Measurements from ENCODE around the gene PRDM2. TPM values are rescaled to one million over a fixed set of nuclear protein-coding genes. Genes with fewer than 3 reads are reported as not detected.

Gene PRDM2
- total RNA-seq, 4 donors from 2014 or later, result 54.4 to 99.1 (median 63.1) TPM

DNA sequence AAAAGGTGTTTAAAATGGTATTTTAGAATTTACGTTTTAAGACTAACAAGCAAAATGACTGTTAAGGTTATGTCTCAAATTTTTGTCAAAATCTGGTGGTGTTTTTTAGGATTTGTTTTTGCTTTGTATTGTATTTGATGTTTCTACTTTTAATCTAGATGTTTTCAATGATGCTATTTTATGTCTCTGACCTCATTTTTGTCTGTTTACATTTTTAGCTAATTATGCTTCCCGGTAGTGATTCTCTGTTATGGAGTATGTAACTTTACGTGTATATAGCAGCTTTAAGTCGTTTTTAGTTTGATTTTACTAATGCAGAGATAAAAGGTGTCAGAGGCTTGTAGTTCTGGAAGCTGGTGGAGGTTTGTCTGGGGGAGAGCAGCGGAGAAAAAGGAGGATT, 71.8 kb downstream of the PRDM2 start:
- Histone ChIP-seq H3K27ac (no peak overlapping the region), H3K27me3 (no peaks in the 10 kb centered on the region), H3K4me1 (peaks cover 16% of the 10 kb centered on the region), H3K4me3 (no peak overlapping the region), H3K36me3 (peaks cover 31% of the 10 kb centered on the region), H3K9me3 (no peaks in the 10 kb centered on the region)
- DNase-seq (ENCODE audit: low spot score in 2 of 2), result no peak
- TF ChIP-seq POLR2AphosphoS5 (IDR thresholded peaks at IDR 0.05), result no peak
- no peak for TF ChIP-seq POLR2A (IDR thresholded peaks at IDR 0.05)
- no peak for TF ChIP-seq EP300 (IDR thresholded peaks at IDR 0.05)
- TF ChIP-seq, protein P1, sequence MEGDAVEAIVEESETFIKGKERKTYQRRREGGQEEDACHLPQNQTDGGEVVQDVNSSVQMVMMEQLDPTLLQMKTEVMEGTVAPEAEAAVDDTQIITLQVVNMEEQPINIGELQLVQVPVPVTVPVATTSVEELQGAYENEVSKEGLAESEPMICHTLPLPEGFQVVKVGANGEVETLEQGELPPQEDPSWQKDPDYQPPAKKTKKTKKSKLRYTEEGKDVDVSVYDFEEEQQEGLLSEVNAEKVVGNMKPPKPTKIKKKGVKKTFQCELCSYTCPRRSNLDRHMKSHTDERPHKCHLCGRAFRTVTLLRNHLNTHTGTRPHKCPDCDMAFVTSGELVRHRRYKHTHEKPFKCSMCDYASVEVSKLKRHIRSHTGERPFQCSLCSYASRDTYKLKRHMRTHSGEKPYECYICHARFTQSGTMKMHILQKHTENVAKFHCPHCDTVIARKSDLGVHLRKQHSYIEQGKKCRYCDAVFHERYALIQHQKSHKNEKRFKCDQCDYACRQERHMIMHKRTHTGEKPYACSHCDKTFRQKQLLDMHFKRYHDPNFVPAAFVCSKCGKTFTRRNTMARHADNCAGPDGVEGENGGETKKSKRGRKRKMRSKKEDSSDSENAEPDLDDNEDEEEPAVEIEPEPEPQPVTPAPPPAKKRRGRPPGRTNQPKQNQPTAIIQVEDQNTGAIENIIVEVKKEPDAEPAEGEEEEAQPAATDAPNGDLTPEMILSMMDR (IDR thresholded peaks at IDR 0.05), result no peak
- WGBS, result 87% methylated on average over 5 of the region's 5 CpGs

DNA sequence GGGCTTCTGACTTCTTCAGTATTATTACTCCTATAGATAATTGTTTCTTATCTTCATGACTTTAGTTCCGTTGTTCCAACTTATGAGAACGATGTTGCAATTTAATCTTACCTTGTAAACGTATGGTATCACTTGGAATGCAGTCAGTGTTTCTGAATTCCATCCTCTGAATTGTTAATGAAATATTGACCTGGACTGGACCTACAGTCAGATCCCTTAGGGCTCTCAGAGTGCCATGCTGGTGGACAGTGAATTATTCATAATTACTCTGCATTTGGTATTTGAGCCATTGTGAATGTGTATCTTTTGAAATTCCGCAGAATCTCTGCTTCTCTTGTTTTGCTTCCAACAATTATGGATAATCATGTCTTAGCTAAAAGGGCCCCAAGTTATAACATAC, 72.3 kb downstream of the PRDM2 start:
- no peaks in the 10 kb centered on the region for H3K27me3 ChIP-seq
- peaks cover 13% of the 10 kb centered on the region for H3K4me1 ChIP-seq
- H3K9me3 ChIP-seq, result no peaks in the 10 kb centered on the region
- H3K4me3 ChIP-seq, result no peak overlapping the region
- peaks cover 36% of the 10 kb centered on the region for H3K36me3 ChIP-seq
- TF ChIP-seq POLR2A (IDR thresholded peaks at IDR 0.05), result no peak
- TF ChIP-seq POLR2AphosphoS5 (IDR thresholded peaks at IDR 0.05), result no peak
- no peak for TF ChIP-seq EP300 (IDR thresholded peaks at IDR 0.05)
- TF ChIP-seq, protein P1 (IDR thresholded peaks at IDR 0.05), result no peak
- no peak for DNase-seq (ENCODE audit: low spot score in 2 of 2)
- WGBS, result 89% methylated on average over 4 of the region's 4 CpGs
- H3K27ac ChIP-seq, result no peak overlapping the region

DNA sequence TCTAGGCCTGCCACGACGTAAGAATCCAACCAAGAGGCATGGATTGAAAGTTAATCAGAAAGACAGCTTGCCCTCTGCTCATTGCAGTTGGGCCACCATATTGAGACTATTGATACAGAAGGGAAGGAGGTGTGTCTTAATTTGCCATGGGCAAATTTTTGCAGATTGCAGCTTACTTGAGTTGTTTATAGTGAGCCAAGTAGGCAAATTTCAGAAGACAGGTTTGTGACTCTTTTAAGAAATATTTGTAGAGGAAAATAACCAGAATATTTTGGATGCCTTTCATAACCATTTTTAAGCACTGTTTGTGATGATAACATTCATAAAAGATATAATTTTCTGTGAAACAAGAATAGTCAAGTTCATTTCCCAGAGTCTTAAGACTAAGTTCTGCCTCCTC, 74.1 kb downstream of the PRDM2 start:
- WGBS, result 91% methylated on average over 2 of the region's 2 CpGs
- no peak for TF ChIP-seq POLR2A (IDR thresholded peaks at IDR 0.05)
- TF ChIP-seq EP300 (IDR thresholded peaks at IDR 0.05), result no peak
- TF ChIP-seq POLR2AphosphoS5 (IDR thresholded peaks at IDR 0.05), result no peak
- TF ChIP-seq, protein P1 (IDR thresholded peaks at IDR 0.05), result no peak
- no peaks in the 10 kb centered on the region for H3K9me3 ChIP-seq
- peaks cover 2% of the 10 kb centered on the region for H3K4me1 ChIP-seq
- peaks cover 49% of the 10 kb centered on the region for H3K36me3 ChIP-seq
- no peaks in the 10 kb centered on the region for H3K27me3 ChIP-seq
- H3K27ac ChIP-seq, result no peak overlapping the region
- H3K4me3 ChIP-seq, result no peak overlapping the region
- DNase-seq (ENCODE audit: low spot score in 2 of 2), result no peak

DNA sequence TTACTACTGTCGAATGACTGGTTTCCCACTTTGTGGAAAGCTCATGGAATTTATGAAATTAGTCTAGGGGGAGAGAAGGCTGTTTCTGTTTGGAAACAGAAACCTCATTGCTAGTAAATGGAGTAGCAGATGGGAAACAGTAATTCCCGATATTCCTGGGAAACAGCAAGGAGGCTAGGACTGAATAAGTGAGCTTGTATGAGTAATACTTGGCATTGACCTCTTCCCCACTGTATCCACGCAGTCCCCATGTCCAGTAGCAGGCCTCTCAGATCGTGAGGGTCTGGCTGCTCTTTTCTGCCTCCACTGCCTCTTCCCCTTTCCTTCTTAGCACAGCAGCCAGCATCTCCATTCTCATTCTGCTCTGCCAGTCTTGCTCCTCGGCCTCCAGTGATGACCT, 75.5 kb downstream of the PRDM2 start:
- 68% methylated on average over 5 of the region's 5 CpGs for WGBS
- H3K27me3 ChIP-seq, result no peaks in the 10 kb centered on the region
- H3K9me3 ChIP-seq, result no peaks in the 10 kb centered on the region
- no peak for TF ChIP-seq POLR2A (IDR thresholded peaks at IDR 0.05)
- TF ChIP-seq, protein P1 (IDR thresholded peaks at IDR 0.05), result no peak
- TF ChIP-seq EP300 (IDR thresholded peaks at IDR 0.05), result no peak
- no peak for TF ChIP-seq POLR2AphosphoS5 (IDR thresholded peaks at IDR 0.05)
- H3K27ac ChIP-seq, result no peak overlapping the region
- DNase-seq (ENCODE audit: low spot score in 2 of 2), result no peak
- no peak overlapping the region for H3K4me3 ChIP-seq
- H3K36me3 ChIP-seq, result peaks cover 62% of the 10 kb centered on the region
- H3K4me1 ChIP-seq, result peaks cover 4% of the 10 kb centered on the region

DNA sequence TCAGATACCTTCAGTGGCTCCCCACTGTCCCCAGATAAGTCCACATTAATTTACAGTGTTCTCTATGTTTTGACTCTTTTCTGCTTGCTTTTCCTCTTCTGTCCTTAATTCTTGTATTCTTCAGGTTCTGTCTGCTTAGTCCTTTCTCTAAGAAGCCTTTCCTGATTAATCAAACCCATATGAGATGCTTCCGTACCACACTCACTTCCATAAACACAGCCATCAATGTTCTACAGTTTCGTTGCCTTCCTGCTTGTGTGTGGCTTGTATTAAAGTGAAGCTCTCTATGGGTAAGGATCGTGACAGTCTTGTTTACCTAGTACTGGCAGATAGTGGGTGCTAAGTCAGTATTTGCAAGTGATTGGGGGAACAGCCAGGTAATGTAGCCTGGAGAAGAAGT, 75.9 kb downstream of the PRDM2 start:
- H3K4me1 ChIP-seq, result peaks cover 8% of the 10 kb centered on the region
- H3K4me3 ChIP-seq, result no peak overlapping the region
- DNase-seq (ENCODE audit: low spot score in 2 of 2), result no peak
- H3K27me3 ChIP-seq, result no peaks in the 10 kb centered on the region
- no peaks in the 10 kb centered on the region for H3K9me3 ChIP-seq
- no peak overlapping the region for H3K27ac ChIP-seq
- H3K36me3 ChIP-seq, result peaks cover 67% of the 10 kb centered on the region
- WGBS, result 70% methylated on average over 3 of the region's 3 CpGs
- TF ChIP-seq EP300 (IDR thresholded peaks at IDR 0.05) (no peak), POLR2A (IDR thresholded peaks at IDR 0.05) (no peak), POLR2AphosphoS5 (IDR thresholded peaks at IDR 0.05) (no peak)
- TF ChIP-seq, protein P1 (IDR thresholded peaks at IDR 0.05), result no peak

All from suprapubic skin (tissue), 4 donors.